GM12878 (cell line): ENCODE measurements around the gene PDGFA.

ENCODE experiments used
- BCL11A ChIP-seq: IDR thresholded peaks from 2 replicates; pipeline ENCODE4 v1.6.1; 2011; ENCODE audit warnings: low read depth, low read length
- CTCF ChIP-seq, 3 experiments: IDR thresholded peaks in 2 of 3; conservative IDR thresholded peaks in 1 of 3; 2 replicates each; pipeline ENCODE4 v1.5.1; 2011; ENCODE audit warnings: low read depth in 3 of 3, low read length in 3 of 3, mild to moderate bottlenecking in 3 of 3, control low read depth in 2 of 3, moderate library complexity in 2 of 3, inconsistent platforms in 1 of 3, mixed read lengths in 1 of 3; ENCODE audit not compliant: control insufficient read depth in 2 of 3, insufficient read depth in 1 of 3; ENCODE audit errors: extremely low read depth in 1 of 3
- CUX1 ChIP-seq: IDR thresholded peaks from 2 replicates; pipeline ENCODE4 v1.6.1; 2012; ENCODE audit warnings: improper control_type of control experiment, low read depth, low read length; ENCODE audit not compliant: insufficient replicate concordance
- JUND ChIP-seq: IDR thresholded peaks from 2 replicates; pipeline ENCODE4 v1.6.1; 2012; ENCODE audit warnings: low read depth, mild to moderate bottlenecking, low read length, improper control_type of control experiment, moderate library complexity
- PBX3 ChIP-seq: IDR thresholded peaks from 2 replicates; pipeline ENCODE4 v1.6.1; 2011; ENCODE audit warnings: mild to moderate bottlenecking, low read depth, low read length, moderate library complexity; ENCODE audit not compliant: insufficient replicate concordance
- SP1 ChIP-seq: IDR thresholded peaks from one replicate; pipeline ENCODE4 v1.6.1; 2011; ENCODE audit warnings: low read depth, low read length

- TF ChIP-seq CTCF (IDR thresholded peaks at IDR 0.05 in 2 of 3, conservative IDR thresholded peaks at IDR 0.05 in 1 of 3; ENCODE audit: control insufficient read depth in 2 of 3, extremely low read depth in 1 of 3, insufficient read depth in 1 of 3, low read depth in 3 of 3, low read length in 3 of 3) (no peak), CUX1 (no peak), PBX3 (no peak), SP1 (no peak), JUND (no peak), BCL11A (no peak)
These were observed 29.8 kb downstream of the PDGFA start for GRCh38 chr7:489876-490275.
